ENCODE measurements around the gene TNFSF11.

GRCh38 chr13:42574011-42574410, at the start of gene TNFSF11:
- TF ChIP-seq CTCF (IDR thresholded peaks at IDR 0.05), result no peak
- no peak for TF ChIP-seq POLR2A (IDR thresholded peaks at IDR 0.05)

Measured in body of pancreas (tissue), 4 donors.